Loucy (cell line): ENCODE data around the gene GIMAP4.
"Not testable (repeated sequence)": the region's sequence is repeated elsewhere in the genome, so short reads cannot be mapped to it uniquely, and the experiment has no call there.

Source experiments
- H2AFZ ChIP-seq: fragments of 200-600 bp; sonication (generic); 2 replicates; pipeline ENCODE4 v1.6.0; 2016; ENCODE audit warnings: antibody characterized with exemption, mild to moderate bottlenecking, low read length, moderate library complexity
- H3F3A ChIP-seq: fragments of 200-600 bp; 2 replicates; pipeline ENCODE4 v1.6.0; 2016; ENCODE audit warnings: antibody characterized with exemption, low read depth, mild to moderate bottlenecking
- H3K27me3 ChIP-seq: fragments of 200-600 bp; sonication (generic); 2 replicates; pipeline ENCODE4 v1.6.1; 2014; ENCODE audit warnings: low read length, mild to moderate bottlenecking; ENCODE audit not compliant: insufficient read depth, poor library complexity, severe bottlenecking
- H3K36me3 ChIP-seq: fragments of 200-600 bp; sonication (generic); 2 replicates; pipeline ENCODE4 v1.6.1; 2016; ENCODE audit warnings: low read length; ENCODE audit not compliant: insufficient read depth
- H3K4me1 ChIP-seq: fragments of 200-600 bp; sonication (generic); 2 replicates; pipeline ENCODE4 v1.5.1; 2014; ENCODE audit warnings: low read length, mild to moderate bottlenecking; ENCODE audit not compliant: insufficient read depth, poor library complexity, severe bottlenecking
- H3K4me2 ChIP-seq: fragments of 200-600 bp; sonication (generic); 2 replicates; pipeline ENCODE4 v1.6.0; 2014; ENCODE audit warnings: antibody characterized with exemption, low read length, low read depth, mild to moderate bottlenecking; ENCODE audit not compliant: poor library complexity, severe bottlenecking
- H3K4me3 ChIP-seq: fragments of 200-600 bp; sonication (generic); 2 replicates; pipeline ENCODE4 v1.5.1; 2014; ENCODE audit warnings: low read length, mild to moderate bottlenecking, mixed read lengths; ENCODE audit not compliant: poor library complexity, severe bottlenecking
- H3K79me2 ChIP-seq: fragments of 200-600 bp; sonication (generic); 2 replicates; pipeline ENCODE4 v1.6.1; 2014; ENCODE audit warnings: low read length; ENCODE audit not compliant: insufficient read depth
- H3K9ac ChIP-seq: fragments of 200-600 bp; sonication (generic); 2 replicates; pipeline ENCODE4 v1.6.0; 2014; ENCODE audit warnings: mild to moderate bottlenecking, low read depth, low read length, moderate library complexity; ENCODE audit not compliant: poor library complexity, severe bottlenecking
- H3K9me2 ChIP-seq: fragments of 200-600 bp; sonication (generic); replicated peaks from 2 replicates; pipeline ENCODE4 v1.6.1; 2016; ENCODE audit warnings: low read depth, low read length, mixed read lengths
- H3K9me3 ChIP-seq: fragments of 200-600 bp; sonication (generic); 2 replicates; pipeline ENCODE4 v1.6.1; 2014; ENCODE audit warnings: mild to moderate bottlenecking, antibody characterized with exemption, low read length, low read depth; ENCODE audit not compliant: insufficient read depth
- H4K20me1 ChIP-seq: fragments of 200-600 bp; sonication (generic); 2 replicates; pipeline ENCODE4 v1.6.0; 2014; ENCODE audit warnings: antibody characterized with exemption, low read length, mild to moderate bottlenecking; ENCODE audit not compliant: insufficient read depth, poor library complexity, severe bottlenecking
- EZH2phosphoT487 ChIP-seq: fragments of 200-600 bp; IDR thresholded peaks from 2 replicates; pipeline ENCODE4 v1.6.1; 2018; ENCODE audit warnings: antibody characterized with exemption, mild to moderate bottlenecking, moderate library complexity, borderline replicate concordance
- TF ChIP-seq, protein P1 (sequence below): fragments of 200-600 bp; sonication (generic); conservative IDR thresholded peaks from 2 replicates; pipeline ENCODE4 v1.5.1; 2014; ENCODE audit warnings: mild to moderate bottlenecking, antibody characterized with exemption, low read length

GIMAP4 gene

GRCh38 chr7:150587551-150587950 is 20.4 kb downstream of the GIMAP4 start:
- no peaks in the 10 kb centered on the region for H3K36me3 ChIP-seq
- H3K9me3 ChIP-seq: peaks cover 4% of the 10 kb centered on the region; the same call in 1 of the 2 replicates
- no peak overlapping the region for H3K4me3 ChIP-seq
- no peaks in the 10 kb centered on the region for H3F3A ChIP-seq
- no peaks in the 10 kb centered on the region for H3K27me3 ChIP-seq
- H3K4me1 ChIP-seq: peaks cover 17% of the 10 kb centered on the region
- peak overlapping the region; percentile 41 for H3K4me2 ChIP-seq
- no peak for TF ChIP-seq EZH2phosphoT487
- TF ChIP-seq, protein P1, sequence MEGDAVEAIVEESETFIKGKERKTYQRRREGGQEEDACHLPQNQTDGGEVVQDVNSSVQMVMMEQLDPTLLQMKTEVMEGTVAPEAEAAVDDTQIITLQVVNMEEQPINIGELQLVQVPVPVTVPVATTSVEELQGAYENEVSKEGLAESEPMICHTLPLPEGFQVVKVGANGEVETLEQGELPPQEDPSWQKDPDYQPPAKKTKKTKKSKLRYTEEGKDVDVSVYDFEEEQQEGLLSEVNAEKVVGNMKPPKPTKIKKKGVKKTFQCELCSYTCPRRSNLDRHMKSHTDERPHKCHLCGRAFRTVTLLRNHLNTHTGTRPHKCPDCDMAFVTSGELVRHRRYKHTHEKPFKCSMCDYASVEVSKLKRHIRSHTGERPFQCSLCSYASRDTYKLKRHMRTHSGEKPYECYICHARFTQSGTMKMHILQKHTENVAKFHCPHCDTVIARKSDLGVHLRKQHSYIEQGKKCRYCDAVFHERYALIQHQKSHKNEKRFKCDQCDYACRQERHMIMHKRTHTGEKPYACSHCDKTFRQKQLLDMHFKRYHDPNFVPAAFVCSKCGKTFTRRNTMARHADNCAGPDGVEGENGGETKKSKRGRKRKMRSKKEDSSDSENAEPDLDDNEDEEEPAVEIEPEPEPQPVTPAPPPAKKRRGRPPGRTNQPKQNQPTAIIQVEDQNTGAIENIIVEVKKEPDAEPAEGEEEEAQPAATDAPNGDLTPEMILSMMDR: no peak
- no peaks in the 10 kb centered on the region for H3K9me2 ChIP-seq
- no peaks in the 10 kb centered on the region for H3K79me2 ChIP-seq
- no peak overlapping the region for H2AFZ ChIP-seq
- H3K9ac ChIP-seq: no peak overlapping the region
- no peaks in the 10 kb centered on the region for H4K20me1 ChIP-seq

DNA sequence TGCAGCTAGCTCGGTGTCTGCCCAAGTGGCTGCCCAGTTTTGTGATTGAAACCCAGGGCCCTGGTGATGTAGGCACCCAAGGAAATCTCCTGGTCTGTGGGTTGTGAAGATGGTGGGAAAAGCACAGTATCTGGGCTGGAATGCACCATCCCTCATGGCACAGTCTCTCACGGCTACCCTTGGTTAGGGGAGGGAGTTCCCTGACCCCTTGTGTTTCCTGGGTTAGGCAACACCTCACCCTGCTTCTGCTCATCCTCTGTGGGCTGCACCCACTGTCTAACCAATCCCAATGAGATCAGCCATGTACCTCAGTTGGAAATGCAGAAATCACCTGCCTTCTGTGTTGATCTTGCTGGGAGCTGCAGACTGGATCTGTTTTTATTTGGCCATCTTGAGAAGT is 27.6 kb downstream of the GIMAP4 start:
- H4K20me1 ChIP-seq: no peaks in the 10 kb centered on the region
- peaks cover 11% of the 10 kb centered on the region for H3K4me1 ChIP-seq
- H3K9me3 ChIP-seq: peaks cover 28% of the 10 kb centered on the region; the same call in 1 of the 2 replicates
- H3K79me2 ChIP-seq: no peaks in the 10 kb centered on the region
- no peaks in the 10 kb centered on the region for H3K9me2 ChIP-seq
- no peaks in the 10 kb centered on the region for H3K36me3 ChIP-seq
- H2AFZ ChIP-seq: no peak overlapping the region
- H3K9ac ChIP-seq: no peak overlapping the region
- H3F3A ChIP-seq: no peaks in the 10 kb centered on the region
- no peak overlapping the region for H3K4me2 ChIP-seq
- H3K4me3 ChIP-seq: no peak overlapping the region
- TF ChIP-seq EZH2phosphoT487: no peak
- TF ChIP-seq, protein P1: no peak
- no peaks in the 10 kb centered on the region for H3K27me3 ChIP-seq

GRCh38 chr7:150595361-150595760 is 28.2 kb downstream of the GIMAP4 start:
- peaks cover 11% of the 10 kb centered on the region for H3K4me1 ChIP-seq
- H3K9me2 ChIP-seq: no peaks in the 10 kb centered on the region
- no peaks in the 10 kb centered on the region for H3F3A ChIP-seq
- H3K36me3 ChIP-seq: no peaks in the 10 kb centered on the region
- H3K79me2 ChIP-seq: no peaks in the 10 kb centered on the region
- H4K20me1 ChIP-seq: no peaks in the 10 kb centered on the region
- H3K4me2 ChIP-seq: no peak overlapping the region
- H3K27me3 ChIP-seq: no peaks in the 10 kb centered on the region
- TF ChIP-seq, protein P1: no peak
- TF ChIP-seq EZH2phosphoT487: no peak
- H3K9me3 ChIP-seq: peaks cover 28% of the 10 kb centered on the region; the same call in 1 of the 2 replicates
- no peak overlapping the region for H3K4me3 ChIP-seq
- no peak overlapping the region for H2AFZ ChIP-seq
- no peak overlapping the region for H3K9ac ChIP-seq

DNA sequence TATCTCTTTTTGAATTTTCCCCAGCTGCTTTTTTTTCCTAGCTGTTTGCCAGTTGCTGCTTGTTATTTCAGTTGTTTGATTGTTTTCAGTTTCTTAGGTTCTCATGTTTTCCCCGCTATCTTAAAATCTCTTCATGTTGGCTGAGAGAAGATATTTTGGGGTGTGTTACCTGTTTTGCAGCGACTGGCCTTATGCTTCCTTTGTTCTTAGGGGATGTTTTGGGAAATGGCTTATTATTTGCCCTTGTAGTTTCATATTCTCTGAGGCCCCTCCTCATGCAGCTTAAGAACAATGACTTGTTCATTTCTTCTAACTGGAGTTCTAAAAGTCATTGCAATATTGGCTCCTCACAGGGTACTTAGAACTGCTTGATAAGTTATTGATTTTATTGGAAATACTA is 36.4 kb downstream of the GIMAP4 start:
- not testable (repeated sequence) for H3K4me1 ChIP-seq, H3F3A ChIP-seq, H2AFZ ChIP-seq

More for the DNA sequence above, 36.4 kb downstream of the GIMAP4 start:
- not testable (repeated sequence) for H4K20me1 ChIP-seq, H3K79me2 ChIP-seq, H3K9me3 ChIP-seq, H3K4me3 ChIP-seq, H3K4me2 ChIP-seq, H3K9me2 ChIP-seq, H3K9ac ChIP-seq, H3K36me3 ChIP-seq, H3K27me3 ChIP-seq
